Rectal smooth muscle tissue (tissue), 1 donor: ENCODE results near the gene LMO7.

ENCODE experiments used
- H3K27ac ChIP-seq: one replicate; pipeline ENCODE4 v1.7.0; 2013; ENCODE audit warnings: low read depth, low read length, inconsistent platforms
- H3K27me3 ChIP-seq: one replicate; pipeline ENCODE4 v1.7.0; 2013; ENCODE audit warnings: low read length; ENCODE audit not compliant: control insufficient read depth, insufficient read depth
- H3K36me3 ChIP-seq: one replicate; pipeline ENCODE4 v1.7.0; 2013; ENCODE audit warnings: low read length; ENCODE audit not compliant: control insufficient read depth, insufficient read depth
- H3K4me1 ChIP-seq: one replicate; pipeline ENCODE4 v1.7.0; 2013; ENCODE audit warnings: low read length; ENCODE audit not compliant: control insufficient read depth, insufficient read depth
- H3K4me3 ChIP-seq: one replicate; pipeline ENCODE4 v1.7.0; 2013; ENCODE audit warnings: low read length
- H3K9ac ChIP-seq: one replicate; pipeline ENCODE4 v1.7.0; 2013; ENCODE audit warnings: low read length

Gene LMO7

GRCh38 chr13:75804054-75804453 lies 167.9 kb downstream of the LMO7 start:
- peaks cover 3% of the 10 kb centered on the region for H3K36me3 ChIP-seq
- H3K4me1 ChIP-seq = no peaks in the 10 kb centered on the region
- no peak overlapping the region for H3K4me3 ChIP-seq
- no peak overlapping the region for H3K9ac ChIP-seq
- H3K27ac ChIP-seq = no peak overlapping the region
- H3K27me3 ChIP-seq = no peaks in the 10 kb centered on the region

DNA sequence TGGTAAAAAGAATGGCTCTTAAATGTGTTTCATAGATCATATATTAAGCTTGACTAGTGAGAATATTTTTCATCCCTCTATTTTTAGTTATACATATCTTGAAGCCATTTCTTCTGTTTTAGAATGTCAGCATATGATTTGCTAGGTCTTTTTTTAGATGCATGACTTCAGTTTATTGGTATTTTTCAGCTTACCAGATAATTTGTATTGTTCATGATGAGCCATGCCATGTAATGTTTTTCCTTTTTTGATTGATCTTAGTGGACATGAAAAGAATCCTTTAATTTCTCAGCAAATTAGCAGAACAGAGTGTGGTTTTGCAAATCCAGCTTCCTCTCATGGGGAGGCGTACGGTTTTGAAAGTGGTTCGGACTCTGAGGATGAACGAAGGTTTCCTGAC lies 168.5 kb downstream of the LMO7 start:
- Histone ChIP-seq H3K27ac (no peak overlapping the region), H3K36me3 (peaks cover 3% of the 10 kb centered on the region), H3K4me3 (no peak overlapping the region), H3K9ac (no peak overlapping the region), H3K27me3 (no peaks in the 10 kb centered on the region), H3K4me1 (no peaks in the 10 kb centered on the region)

- peaks cover 3% of the 10 kb centered on the region for H3K36me3 ChIP-seq
- no peak overlapping the region for H3K9ac ChIP-seq
- H3K4me3 ChIP-seq = no peak overlapping the region
- no peaks in the 10 kb centered on the region for H3K27me3 ChIP-seq
- H3K4me1 ChIP-seq = no peaks in the 10 kb centered on the region
- H3K27ac ChIP-seq = no peak overlapping the region
Observed at GRCh38 chr13:75806117-75806516, 170.0 kb downstream of the LMO7 start.

DNA sequence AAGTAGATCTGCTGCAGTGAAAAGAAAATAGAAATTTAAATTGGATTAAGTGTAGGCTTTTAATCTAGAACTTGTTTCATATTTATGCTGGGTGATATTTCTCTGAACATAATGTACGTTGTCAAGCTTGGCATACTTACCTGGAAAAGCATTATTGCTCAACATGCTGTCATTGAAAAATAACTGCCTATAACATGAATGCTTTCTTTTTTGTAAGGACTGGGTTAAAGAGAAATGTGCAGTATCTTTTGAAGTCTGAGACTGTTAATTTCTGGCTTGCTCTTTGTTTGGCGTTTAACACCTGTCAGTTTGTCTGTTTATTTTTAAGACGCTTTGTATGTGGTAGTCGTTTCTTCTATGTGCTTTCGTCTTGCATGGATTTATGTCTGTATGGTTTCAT lies 175.2 kb downstream of the LMO7 start:
- no peaks in the 10 kb centered on the region for H3K4me1 ChIP-seq
- H3K4me3 ChIP-seq = no peak overlapping the region
- no peak overlapping the region for H3K27ac ChIP-seq
- H3K9ac ChIP-seq = no peak overlapping the region
- H3K36me3 ChIP-seq = no peaks in the 10 kb centered on the region
- H3K27me3 ChIP-seq = no peaks in the 10 kb centered on the region

GRCh38 chr13:75811841-75812240 lies 175.7 kb downstream of the LMO7 start:
- H3K9ac ChIP-seq = no peak overlapping the region
- no peaks in the 10 kb centered on the region for H3K27me3 ChIP-seq
- no peak overlapping the region for H3K27ac ChIP-seq
- H3K36me3 ChIP-seq = no peaks in the 10 kb centered on the region
- no peaks in the 10 kb centered on the region for H3K4me1 ChIP-seq
- H3K4me3 ChIP-seq = no peak overlapping the region

- H3K36me3 ChIP-seq = no peaks in the 10 kb centered on the region
- no peak overlapping the region for H3K4me3 ChIP-seq
- no peak overlapping the region for H3K27ac ChIP-seq
- H3K4me1 ChIP-seq = no peaks in the 10 kb centered on the region
- H3K27me3 ChIP-seq = no peaks in the 10 kb centered on the region
- no peak overlapping the region for H3K9ac ChIP-seq
Observed at GRCh38 chr13:75812751-75813181, 176.6 kb downstream of the LMO7 start.

GRCh38 chr13:75813323-75813722 lies 177.2 kb downstream of the LMO7 start:
- Histone ChIP-seq H3K9ac (no peak overlapping the region), H3K27me3 (no peaks in the 10 kb centered on the region), H3K4me1 (no peaks in the 10 kb centered on the region), H3K4me3 (no peak overlapping the region), H3K36me3 (no peaks in the 10 kb centered on the region), H3K27ac (no peak overlapping the region)

DNA sequence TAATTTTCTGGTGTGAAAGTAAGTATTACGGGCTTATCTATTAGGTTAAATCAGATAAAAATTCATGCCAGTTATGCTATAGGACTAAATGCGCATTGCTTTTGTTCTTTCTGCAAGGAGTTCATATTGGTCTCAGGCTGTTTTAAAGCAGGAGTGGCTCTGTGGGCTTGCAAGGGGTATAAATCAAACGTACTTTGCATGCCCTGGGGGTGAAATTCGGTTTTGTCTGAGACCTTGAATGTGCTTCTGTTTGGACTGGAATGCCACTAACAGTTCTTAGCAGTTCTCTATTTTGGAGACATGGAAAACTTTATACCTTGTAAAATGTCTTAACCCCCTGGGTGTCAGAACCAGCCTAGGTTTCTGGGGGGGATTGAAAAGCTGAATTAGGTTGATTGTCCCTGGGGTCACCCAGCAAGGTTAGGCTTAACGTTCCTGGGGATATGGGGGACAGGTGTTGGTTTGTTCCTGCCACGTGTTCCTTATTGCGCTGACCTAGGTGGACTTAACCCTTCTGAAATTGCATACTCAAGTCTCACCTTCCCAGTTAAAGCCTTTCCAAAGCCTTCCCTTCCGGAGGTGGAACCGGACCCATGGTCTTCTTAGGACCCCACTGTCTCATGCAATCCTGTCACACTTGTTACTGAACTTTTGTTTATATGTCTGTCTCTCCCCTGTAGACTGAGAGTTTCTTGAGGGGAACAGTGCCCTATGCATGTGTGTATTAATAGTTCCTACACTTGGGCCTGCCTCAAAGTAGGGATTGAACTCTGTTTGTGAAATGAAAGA lies 182.2 kb downstream of the LMO7 start:
- H3K4me1 ChIP-seq = no peaks in the 10 kb centered on the region
- no peak overlapping the region for H3K9ac ChIP-seq
- H3K4me3 ChIP-seq = no peak overlapping the region
- no peaks in the 10 kb centered on the region for H3K36me3 ChIP-seq
- no peak overlapping the region for H3K27ac ChIP-seq
- H3K27me3 ChIP-seq = no peaks in the 10 kb centered on the region

DNA sequence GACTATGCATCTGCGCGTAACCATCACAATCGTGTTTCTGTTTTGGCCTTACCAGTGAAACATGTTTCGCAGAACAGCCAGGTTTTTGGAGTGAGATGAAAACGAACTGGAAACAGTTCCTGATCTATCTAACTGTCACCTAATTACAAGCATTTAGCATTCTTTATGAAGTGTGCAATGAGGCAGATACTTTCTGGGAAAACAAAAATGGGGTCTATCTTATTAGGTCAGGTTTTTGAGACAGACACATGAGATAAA lies 182.8 kb downstream of the LMO7 start:
- H3K4me3 ChIP-seq = no peak overlapping the region
- H3K27ac ChIP-seq = no peak overlapping the region
- no peaks in the 10 kb centered on the region for H3K36me3 ChIP-seq
- H3K27me3 ChIP-seq = no peaks in the 10 kb centered on the region
- H3K9ac ChIP-seq = no peak overlapping the region
- no peaks in the 10 kb centered on the region for H3K4me1 ChIP-seq

- H3K9ac ChIP-seq = no peak overlapping the region
- H3K27me3 ChIP-seq = no peaks in the 10 kb centered on the region
- H3K4me1 ChIP-seq = no peaks in the 10 kb centered on the region
- peaks cover 9% of the 10 kb centered on the region for H3K36me3 ChIP-seq
- H3K27ac ChIP-seq = no peak overlapping the region
- no peak overlapping the region for H3K4me3 ChIP-seq
Observed at GRCh38 chr13:75825161-75825560, 189.0 kb downstream of the LMO7 start.

GRCh38 chr13:75825594-75825993 lies 189.5 kb downstream of the LMO7 start:
- H3K27ac ChIP-seq = no peak overlapping the region
- no peak overlapping the region for H3K9ac ChIP-seq
- H3K4me3 ChIP-seq = no peak overlapping the region
- H3K27me3 ChIP-seq = no peaks in the 10 kb centered on the region
- peaks cover 9% of the 10 kb centered on the region for H3K36me3 ChIP-seq
- H3K4me1 ChIP-seq = no peaks in the 10 kb centered on the region

DNA sequence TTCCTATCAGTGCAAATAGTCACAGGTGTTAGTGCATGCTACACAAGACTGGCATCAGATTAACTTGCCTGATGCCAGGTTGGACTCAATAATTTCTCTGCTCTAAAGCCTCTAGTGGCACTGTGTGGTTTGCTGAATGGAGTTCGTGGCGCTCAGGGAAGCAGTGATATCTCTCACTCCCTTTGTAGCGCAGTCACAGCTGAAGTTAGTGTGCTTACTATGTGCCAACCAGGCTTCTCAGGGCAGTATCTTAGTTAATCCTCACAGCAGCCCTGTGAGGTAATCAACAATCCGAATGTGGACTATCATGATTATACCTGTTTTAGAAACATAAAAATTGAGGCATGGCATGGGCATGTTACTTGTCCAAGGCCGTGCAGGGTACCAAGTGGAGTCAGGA lies 190.3 kb downstream of the LMO7 start:
- Histone ChIP-seq H3K27me3 (no peaks in the 10 kb centered on the region), H3K9ac (no peak overlapping the region), H3K36me3 (peaks cover 9% of the 10 kb centered on the region)

GRCh38 chr13:75829830-75830229 lies 193.7 kb downstream of the LMO7 start:
- H3K36me3 ChIP-seq = peaks cover 9% of the 10 kb centered on the region
- H3K27me3 ChIP-seq = no peaks in the 10 kb centered on the region
- H3K4me3 ChIP-seq = no peak overlapping the region
- H3K4me1 ChIP-seq = no peaks in the 10 kb centered on the region
- H3K9ac ChIP-seq = no peak overlapping the region
- H3K27ac ChIP-seq = no peak overlapping the region

More for the DNA sequence above, 190.3 kb downstream of the LMO7 start:
- no peaks in the 10 kb centered on the region for H3K4me1 ChIP-seq
- H3K27ac ChIP-seq = no peak overlapping the region
- no peak overlapping the region for H3K4me3 ChIP-seq
